HTERT RPE-1 (cell line): ENCODE data around the gene ARHGEF7.
"Not testable (repeated sequence)": the region's sequence is repeated elsewhere in the genome, so short reads cannot be mapped to it uniquely, and the experiment has no call there.

Experiments
- in situ Hi-C: fragments of 300-500 bp; cut with MboI; formaldehyde crosslinking; loops from 4 replicates; pipeline ENCODE4 v1.14.3; 2020; ENCODE audit warnings: low sequenced_read_pairs

ARHGEF7 gene

DNA sequence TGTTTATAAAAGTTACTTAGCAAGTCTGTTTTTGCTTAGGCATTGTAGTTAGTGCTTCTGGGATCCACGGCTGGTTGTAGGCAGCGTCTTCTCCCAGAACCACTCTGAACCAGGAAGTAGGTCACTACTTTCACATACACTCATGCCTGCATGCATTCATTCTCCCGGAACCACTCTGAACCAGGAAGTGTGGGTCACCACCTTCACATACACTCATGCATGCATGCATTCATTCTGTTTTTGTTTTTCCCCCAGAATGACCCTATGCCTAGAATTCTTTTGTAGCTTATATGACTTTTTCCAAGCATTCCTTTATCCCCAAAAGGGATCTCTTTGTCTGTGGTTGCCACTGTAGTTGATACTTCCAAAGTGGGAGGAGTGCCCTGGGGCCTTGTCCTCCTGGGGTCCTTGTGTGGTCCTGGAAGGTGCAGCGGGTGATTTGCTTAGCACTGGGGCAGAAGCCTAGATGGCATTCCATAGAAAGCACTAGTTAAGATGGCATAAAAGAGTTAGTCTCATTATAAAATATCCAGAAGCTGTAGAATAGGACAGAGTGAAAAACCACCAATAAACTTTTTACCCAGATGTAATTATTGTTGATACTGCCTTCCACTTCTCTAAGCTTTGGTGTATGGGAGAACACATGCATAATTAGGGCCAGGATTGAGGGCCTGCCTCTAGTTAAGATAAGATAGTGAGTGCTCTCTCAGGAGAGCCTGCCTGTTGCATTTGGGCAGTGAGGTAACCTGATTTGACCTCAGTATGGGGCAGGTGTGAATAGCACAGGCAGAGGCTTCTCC lies 136.7 kb downstream of the ARHGEF7 start:
- in situ Hi-C loops: no loop called here

DNA sequence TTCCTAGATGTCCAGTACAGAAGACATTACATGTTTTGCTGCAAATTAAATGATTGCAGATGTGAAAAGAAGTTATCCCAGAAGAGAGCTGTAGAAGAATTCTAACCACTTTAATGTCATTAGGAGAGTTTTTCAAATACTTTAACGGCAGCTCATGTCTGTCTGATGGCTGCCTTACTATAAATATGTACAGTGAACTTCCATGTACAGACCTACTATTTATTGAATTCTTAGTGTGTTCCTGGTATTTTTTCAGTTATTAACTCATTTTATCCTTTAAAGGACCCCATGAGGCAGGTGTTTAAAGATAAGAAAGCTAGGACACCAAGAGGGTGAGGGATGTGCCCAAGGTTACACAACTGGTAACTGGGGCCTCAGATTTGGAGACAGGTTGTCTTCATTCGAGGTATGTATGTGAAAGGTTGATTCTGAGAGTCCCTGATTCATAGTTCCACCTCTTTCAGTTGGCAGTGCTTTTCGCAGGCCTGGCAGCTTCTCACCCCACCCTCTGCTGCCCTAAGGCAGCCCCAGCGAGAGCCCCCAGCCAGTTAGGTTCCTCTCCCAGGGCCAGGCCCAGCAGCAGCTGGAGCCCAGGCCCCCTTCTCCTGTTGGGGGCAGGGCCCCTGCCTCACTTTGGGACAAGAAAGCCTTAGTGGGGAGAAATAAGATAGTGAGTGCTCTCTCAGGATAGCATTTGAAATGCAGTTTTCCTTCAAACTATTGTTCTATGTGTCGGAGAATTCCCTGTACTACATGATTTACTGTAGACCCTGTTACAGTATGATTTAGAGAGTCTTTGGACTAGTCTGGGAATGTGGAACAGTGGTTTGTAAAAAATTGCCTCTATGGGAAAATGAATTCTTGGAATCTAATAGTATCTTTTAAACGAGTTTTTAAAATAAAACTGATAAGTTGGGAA lies 137.6 kb downstream of the ARHGEF7 start:
- in situ Hi-C loops: no loop called here

DNA sequence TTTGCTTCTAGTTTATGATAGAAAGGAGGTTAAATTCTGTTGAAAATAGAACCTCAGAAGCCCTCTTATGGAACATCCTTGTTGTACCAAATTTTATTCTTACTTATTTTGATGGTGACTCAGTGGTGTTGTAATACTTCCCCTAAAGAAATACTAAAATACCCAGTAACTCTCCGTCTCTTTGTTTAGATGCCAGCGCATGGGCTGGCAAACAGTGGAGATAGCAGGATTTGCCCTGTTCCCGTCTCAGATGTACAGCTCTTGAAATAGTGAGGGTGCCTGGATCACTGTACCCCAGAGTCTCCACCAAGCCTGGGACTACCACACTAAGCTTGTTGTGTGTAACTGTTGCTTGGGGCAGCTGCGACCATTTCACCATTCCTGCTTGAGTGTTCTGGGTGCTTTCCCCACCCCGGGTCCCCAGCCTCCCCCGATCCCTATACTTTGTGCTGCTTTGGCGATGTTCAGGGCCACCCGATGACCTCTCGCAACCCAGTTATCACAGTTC lies 138.3 kb downstream of the ARHGEF7 start:
- in situ Hi-C loops: no loop called here

DNA sequence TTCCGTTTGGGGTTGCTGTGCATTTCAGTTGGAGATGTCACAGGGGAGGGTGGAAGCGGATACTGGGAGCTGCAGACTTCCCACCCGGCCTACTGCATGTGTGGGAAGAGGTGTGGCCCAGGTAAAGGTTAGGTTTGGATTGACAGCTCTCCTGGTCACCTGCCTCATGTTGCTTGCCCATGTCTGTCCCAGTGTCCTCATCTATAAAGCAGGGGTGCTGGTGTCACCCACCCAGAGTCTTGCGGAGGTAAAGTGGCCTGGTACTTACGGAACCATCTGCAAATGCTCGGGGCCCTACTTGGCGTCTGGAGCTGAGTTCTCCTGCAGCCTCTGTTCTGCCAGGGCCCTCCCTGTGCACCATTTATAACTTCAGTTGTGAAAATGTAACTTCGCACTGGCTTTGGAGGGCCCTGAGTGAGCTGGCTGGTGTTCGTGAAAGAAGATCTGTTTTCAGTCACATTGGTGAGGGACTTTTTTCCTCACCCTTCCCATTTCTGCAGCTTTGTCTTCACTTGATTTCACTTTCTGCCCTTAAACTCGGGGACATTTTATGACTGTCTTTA lies 140.2 kb downstream of the ARHGEF7 start:
- in situ Hi-C loops: no loop called here

DNA sequence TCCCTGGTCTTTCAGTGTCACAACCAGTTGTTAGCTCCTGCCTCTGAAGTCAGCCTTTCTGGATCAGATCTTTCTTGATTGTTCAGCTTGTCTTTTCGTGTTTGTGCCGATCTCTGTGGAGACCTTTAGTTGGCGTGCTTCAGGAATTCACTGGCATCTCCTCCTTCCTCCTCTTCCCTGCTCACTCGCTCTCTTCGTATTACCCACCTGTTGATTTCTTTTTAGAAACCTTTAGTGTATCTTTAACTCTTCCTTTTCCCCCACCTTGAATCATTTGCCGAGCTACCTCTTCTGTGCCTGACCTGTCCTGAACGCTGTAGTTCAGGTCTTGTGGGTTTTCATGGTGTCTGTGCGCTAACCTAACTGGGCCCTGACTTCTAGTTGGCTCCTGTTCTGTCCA lies 141.3 kb downstream of the ARHGEF7 start:
- in situ Hi-C loops: no loop called here

DNA sequence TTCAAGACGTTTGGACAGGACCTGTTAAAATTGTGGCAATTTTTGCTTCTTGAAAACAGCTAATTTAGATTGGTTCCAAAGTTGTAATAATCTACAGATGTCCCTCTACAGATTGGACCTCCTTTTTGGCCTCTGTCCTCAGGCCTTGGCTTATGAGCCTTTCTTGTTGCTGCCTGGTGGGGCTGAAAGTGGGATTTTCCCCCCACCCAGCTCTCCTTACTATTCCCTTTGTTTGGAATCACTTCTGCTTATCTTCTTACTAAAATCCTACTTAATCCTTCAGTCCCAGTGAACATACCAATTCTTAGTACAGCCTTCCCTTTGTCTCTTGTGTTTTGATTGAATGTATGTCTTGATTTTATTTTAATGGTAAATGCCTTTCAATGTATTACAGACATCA lies 141.8 kb downstream of the ARHGEF7 start:
- in situ Hi-C loops: no loop called here

DNA sequence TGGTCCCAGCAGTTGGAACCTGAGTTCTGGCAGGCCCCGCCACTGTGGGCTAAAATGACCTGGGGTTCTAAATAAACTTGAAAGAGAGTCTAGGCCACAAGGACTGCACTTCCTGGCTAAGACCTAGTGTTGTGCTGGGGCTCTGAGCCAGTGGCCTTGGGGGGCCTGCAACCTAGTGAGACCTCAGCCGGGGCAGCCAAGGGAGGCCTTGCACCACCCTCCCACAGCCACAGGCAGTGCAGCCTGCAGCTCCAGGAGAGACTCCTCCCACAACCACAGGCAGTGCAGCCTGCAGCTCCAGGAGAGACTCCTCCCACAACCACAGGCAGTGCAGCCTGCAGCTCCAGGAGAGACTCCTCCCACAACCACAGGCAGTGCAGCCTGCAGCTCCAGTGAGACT lies 142.8 kb downstream of the ARHGEF7 start:
- in situ Hi-C loops: not testable (repeated sequence)

DNA sequence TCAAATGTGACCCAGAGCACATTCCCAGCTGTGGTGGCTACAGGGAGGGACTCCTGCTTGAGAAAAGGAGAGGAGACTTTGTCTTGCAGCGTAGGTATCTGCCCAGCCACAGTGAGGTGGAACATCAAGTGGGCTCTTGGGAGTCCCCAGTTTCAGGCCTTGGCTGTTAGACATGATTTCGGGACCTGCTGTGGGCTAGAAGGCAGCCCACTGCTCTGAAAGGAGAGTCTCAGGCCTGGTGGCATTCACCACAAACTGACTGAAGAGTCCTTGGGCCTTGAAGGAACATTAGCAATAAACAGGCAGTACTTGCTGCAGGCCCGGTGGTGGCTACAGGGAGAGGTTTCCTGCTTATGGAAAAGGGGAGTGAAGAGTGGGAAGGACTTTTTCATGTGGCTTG lies 143.5 kb downstream of the ARHGEF7 start:
- in situ Hi-C loops: no loop called here

DNA sequence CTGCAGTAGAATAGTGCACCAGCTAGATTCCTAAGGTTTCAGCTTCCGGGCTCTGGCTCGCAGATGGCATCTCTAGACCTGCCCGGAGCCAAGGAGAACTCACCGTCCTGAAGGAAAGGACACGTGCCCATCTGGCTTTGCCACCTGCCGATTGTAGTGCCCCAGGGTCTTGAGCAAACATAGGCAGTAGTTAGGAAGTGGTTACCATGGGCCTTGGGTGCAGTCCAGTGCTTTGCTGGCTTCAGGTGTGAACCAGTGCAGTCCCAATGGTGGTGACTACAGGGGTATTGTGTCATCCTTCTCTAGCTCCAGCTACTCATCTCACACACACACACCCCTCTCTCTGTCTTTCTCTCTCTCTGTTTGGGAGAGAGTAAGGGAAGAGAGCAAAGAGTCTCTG lies 143.9 kb downstream of the ARHGEF7 start:
- in situ Hi-C loops: no loop called here

DNA sequence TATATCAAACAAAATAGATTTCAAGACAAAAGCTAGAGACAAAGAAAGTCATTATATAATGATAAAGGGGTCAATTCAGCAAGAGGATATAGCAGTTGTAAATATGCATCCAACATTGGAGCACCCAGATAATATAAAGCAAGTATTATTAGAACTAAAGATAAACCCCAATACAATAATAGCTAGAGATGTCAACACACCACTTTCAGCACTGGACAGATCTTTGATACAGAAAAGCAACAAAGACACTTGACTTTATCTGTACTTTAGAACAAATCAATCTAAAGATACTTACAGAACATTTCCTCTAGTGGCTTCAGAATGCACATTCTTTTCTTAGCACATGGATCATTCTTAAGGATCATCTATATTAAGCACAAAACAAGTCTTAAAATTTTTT lies 146.2 kb downstream of the ARHGEF7 start:
- in situ Hi-C loops: no loop called here

DNA sequence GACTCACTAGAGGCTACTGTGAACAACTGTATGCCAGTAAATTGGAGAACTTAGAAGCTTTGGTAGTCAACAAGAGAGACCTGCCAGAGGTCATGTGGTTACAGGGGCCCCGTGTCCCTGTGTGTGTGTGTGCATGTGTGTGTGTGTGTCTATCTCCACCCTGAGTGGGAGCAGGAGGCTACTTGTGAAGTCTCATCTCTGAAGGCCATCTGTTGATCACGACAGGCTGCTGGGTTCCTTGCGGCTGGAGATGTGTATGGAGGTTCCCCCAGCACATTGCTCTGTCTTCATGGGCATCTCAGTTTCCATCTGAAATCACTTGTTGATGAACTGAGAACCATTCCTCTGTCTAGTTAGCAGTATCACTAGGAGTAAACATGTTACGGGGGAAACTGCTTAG lies 147.2 kb downstream of the ARHGEF7 start:
- in situ Hi-C loops: no loop called here

DNA sequence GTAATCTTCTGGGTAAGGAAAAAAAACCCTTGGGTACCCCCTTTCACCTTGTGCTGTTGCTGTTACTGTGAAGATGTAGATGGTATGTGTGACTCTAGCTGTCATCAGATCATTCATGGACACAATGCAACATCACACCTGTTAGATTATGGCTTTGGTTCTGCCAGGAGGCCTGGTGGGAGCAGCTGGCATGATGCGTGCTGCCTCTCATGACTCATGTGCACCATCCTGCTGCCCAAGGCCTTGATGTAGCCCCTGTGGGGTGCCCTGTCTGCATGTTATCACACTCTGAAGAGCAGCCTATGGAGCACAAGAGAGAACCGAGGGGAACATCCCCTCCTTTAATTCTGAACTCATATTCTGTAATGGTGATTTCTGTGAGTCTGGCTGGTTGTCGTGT lies 147.6 kb downstream of the ARHGEF7 start:
- in situ Hi-C loops: no loop called here

DNA sequence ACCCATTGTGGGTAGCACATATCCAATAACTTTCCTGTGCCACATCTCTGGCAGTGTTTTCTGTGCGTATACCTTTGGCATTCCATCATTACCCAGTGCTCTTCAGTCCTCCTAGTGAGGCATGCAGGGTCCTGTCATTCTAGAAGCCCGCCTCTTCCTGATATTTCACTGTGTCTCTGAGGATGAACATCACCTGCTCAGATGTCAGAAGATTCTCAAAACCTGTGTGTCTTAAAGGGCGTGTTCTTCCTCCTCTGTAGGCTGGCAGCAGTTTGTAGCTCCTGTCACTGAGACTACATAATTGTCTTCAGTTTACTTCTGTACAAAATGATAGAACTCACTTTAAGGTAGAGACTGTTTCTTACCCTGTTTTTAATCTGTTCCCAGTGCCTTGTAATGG lies 148.5 kb downstream of the ARHGEF7 start:
- in situ Hi-C loops: no loop called here

DNA sequence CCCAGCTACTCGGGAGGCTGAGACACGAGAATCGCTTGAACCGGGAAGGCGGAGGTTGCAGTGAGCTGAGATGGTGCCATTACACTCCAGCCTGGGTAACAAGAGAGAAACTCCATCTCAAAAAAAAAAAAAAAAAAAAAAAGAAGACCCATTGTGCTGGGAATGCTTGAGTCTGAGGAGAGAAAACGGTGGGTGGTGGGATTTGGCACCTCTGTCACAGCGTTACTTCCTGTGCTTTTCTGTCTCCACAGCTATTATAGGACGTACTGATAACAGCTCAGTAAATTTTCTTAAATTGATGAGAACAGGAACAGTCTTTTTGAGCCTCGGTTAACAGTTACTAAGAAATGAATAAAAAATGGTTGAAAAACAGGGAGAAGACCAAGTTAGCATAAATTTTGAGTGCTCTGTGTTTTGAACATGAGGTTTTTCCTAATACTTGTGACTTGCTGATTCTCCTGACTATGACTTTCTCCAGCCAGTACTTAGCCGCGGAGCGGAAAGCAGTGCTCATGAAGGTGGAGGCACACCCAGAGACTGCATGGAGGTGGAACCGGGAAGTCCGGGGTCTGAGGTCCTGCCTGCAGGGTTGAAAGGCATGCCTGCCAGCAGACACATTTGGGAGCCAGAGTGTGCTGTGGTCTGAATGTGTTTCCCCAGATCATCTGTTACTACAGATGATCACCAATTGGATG lies 150.0 kb downstream of the ARHGEF7 start:
- in situ Hi-C loops: no loop called here

DNA sequence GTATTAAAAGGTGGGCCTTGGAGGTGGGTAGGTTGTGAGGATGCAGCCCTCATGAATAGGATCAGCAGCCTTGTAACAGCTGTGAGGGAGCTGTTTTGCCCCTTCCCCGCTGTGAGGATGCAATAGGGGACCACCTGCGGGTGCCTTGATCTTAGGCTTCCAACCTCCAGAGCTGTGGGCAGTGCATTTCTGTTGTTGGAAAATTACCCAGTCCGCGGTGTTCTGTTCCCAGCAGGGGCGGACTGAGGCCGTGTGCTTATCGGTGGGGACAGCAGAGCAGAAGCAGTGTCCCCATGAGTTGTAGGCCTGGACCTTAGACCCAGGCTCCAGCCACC lies 150.6 kb downstream of the ARHGEF7 start:
- in situ Hi-C loops: no loop called here

DNA sequence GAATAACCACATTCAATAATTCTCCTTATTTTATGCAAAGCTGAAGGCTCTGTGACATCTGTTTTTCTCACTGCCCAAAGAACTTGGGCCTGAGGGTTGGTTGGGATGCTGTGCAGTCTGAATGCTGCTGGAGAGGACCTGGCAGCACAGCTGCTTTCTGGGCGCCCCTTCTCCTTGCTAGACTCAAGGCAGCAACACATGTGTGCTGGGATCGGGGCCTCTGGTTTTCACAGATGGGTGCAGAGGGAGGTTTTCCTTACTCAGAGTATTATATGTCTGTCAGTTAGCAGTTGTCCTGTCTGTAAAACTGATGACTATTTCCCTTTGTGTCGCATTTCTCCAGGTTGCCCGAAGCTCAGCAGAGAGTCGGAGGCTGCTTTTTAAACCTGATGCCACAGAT lies 152.1 kb downstream of the ARHGEF7 start:
- in situ Hi-C loops: no loop called here

DNA sequence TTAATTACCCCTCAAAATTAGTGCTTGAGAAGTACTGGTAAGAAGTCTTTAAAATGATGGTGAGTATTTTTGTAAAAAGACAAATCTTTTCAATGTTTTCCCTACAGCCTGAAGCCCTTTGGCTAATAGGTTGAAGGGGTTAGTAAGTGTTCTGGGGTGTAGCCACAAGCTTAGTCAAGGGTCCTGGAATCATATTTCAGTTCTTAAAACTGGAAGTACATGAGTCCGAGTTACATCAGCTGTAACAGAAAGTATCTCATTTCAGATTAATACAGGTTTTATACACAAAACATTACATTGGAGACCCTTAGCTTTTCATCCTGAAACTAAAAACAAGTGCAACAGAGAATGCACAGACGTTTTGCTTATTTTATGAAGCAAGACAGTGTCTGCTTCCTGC lies 152.7 kb downstream of the ARHGEF7 start:
- in situ Hi-C loops: no loop called here

DNA sequence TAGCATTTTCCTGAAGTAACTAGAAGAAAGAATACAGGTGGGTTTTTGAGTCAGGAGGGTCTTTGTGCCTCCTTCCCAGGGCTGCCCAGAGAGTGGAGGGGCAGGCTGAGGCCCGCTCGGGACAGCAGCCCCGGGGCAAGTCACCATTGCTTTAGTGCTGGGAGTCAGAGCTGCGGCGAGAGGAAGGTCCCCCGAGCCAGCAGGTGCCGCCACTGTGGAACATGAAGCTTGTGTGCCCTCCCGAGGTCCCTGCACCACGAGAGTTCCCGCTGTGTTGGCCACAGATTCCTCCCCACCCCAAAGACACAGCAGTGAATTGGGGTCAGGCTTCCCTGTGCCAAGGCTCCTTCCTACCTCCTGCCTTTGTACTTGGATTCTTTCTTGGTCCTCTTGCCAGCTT lies 154.4 kb downstream of the ARHGEF7 start:
- in situ Hi-C loops: no loop called here

DNA sequence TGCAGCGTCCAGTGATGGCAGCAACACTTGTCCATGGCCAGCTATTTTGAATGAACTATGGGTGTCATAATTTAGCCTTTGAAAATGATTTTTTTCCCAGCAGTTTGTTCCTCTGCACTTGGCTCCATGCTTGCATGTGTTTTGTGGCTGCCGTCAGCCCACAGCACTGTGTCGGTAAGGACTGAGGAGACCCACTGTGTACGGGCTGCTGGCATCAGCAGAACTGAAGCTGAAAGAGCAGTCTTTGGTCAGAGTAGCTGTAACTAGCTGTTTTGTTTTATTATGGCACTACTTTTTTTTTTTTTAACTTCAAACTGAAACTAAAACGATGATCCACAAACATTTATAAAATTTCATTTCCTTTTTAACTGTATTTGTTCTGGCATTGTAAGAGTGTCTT lies 155.0 kb downstream of the ARHGEF7 start:
- in situ Hi-C loops: no loop called here

DNA sequence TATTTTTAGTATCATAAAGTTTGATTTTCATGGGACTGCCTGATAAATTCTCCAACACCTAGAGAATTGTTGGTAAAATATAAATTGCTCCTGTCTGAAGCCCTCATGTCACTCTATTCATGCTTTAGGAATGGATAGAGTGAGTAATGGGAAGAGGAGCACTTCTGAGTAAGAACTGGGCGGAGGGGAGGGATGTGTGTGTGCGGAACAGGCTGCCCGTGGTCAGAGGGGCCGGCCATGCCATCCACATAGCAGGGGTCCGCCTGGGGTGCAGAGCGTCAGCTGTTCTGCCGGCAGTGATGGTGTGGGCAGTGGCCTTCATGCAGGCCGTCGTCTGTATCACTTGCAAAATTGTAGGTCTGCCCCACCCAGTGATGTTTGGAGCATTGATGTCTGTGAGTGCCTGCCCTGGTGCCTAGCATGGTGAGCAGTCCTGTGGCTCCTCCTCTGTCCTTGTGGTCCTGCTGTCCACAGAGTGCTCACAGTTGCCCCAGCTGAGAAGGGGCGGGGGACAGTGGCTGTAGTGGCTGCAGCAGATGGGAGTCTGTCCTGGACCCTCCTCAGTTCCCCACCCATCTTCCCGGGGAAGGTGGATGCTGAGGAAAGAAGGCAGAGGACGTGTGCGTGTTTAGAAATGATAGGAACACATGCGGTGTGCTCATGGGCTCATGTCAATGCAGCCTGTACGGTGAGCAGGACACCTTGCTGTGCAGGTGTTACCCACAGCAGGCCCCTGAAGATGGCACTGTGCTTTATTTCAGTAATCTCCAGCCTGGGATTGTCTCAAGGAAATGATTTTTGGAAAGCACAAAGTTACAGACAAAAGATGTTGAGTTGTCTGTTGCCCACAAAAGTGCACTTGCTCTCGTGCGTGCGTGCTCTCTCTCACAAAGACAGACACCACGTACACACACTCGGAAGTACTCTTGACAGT lies 155.9 kb downstream of the ARHGEF7 start:
- in situ Hi-C loops: no loop called here
